Keratinocyte (primary cell): Measurements from ENCODE around the gene ACAP3. TPM values are rescaled to one million over a fixed set of nuclear protein-coding genes. Genes with fewer than 3 reads are reported as not detected.

Source experiments
- DNase-seq: peaks from one replicate; pipeline ENCODE4 v3.0.0-alpha.2; 2011; ENCODE audit warnings: low read depth, missing footprints, low spot score
- FAIRE-seq: peaks from 2 replicates; lab custom pipeline; 2011; peaks lifted over from hg19 to GRCh38; lab: Jason Lieb, UNC
- H2AFZ ChIP-seq: 2 replicates; pipeline ENCODE4 v1.6.0; 2012; ENCODE audit warnings: low read length, control low read depth, inconsistent platforms; ENCODE audit not compliant: control insufficient read depth
- H3K27ac ChIP-seq: 2 replicates; pipeline ENCODE4 v1.5.1; 2011; ENCODE audit warnings: low read length; ENCODE audit not compliant: control insufficient read depth, insufficient read depth
- H3K27me3 ChIP-seq: 3 replicates; pipeline ENCODE4 v1.6.0; 2011; ENCODE audit warnings: low read length; ENCODE audit not compliant: control insufficient read depth, insufficient read depth; ENCODE audit errors: extremely low read depth
- H3K36me3 ChIP-seq, 2 experiments: 2 replicates in 1 of 2; 3 replicates in 1 of 2; pipeline ENCODE4 v1.5.1; 2011; ENCODE audit warnings: low read length in 2 of 2, mild to moderate bottlenecking in 1 of 2; ENCODE audit not compliant: control insufficient read depth in 2 of 2, insufficient read depth in 2 of 2; ENCODE audit errors: extremely low read depth in 1 of 2
- H3K4me1 ChIP-seq: 3 replicates; pipeline ENCODE4 v1.5.1; 2011; ENCODE audit warnings: low read length; ENCODE audit not compliant: control insufficient read depth, insufficient read depth; ENCODE audit errors: extremely low read depth
- H3K4me2 ChIP-seq: 3 replicates; pipeline ENCODE4 v1.6.0; 2011; ENCODE audit warnings: low read depth, low read length; ENCODE audit not compliant: control insufficient read depth, insufficient read depth; ENCODE audit errors: extremely low read depth
- H3K4me3 ChIP-seq, 3 experiments: fragments of 200-600 bp in 1 of 3; sonication (generic) in 1 of 3; 2 replicates in 2 of 3; 3 replicates in 1 of 3; pipeline ENCODE4 v1.5.1; 2011 to 2016; ENCODE audit warnings: low read length in 3 of 3, mild to moderate bottlenecking in 3 of 3, control low read depth in 2 of 3, inconsistent platforms in 1 of 3, low read depth in 1 of 3, mixed read lengths in 1 of 3, mixed run types in 1 of 3, moderate library complexity in 1 of 3; ENCODE audit not compliant: control insufficient read depth in 2 of 3, insufficient read depth in 2 of 3; ENCODE audit errors: extremely low read depth in 1 of 3
- H3K79me2 ChIP-seq: 2 replicates; pipeline ENCODE4 v1.6.0; 2012; ENCODE audit warnings: low read length; ENCODE audit not compliant: control insufficient read depth, insufficient read depth
- H3K9ac ChIP-seq: 3 replicates; pipeline ENCODE4 v1.6.0; 2011; ENCODE audit warnings: low read length; ENCODE audit not compliant: control insufficient read depth, insufficient read depth; ENCODE audit errors: extremely low read depth
- H3K9me1 ChIP-seq: 3 replicates; pipeline ENCODE4 v1.6.0; 2011; ENCODE audit warnings: low read length; ENCODE audit not compliant: control insufficient read depth, insufficient read depth; ENCODE audit errors: extremely low read depth
- H3K9me3 ChIP-seq: 2 replicates; pipeline ENCODE4 v1.5.1; 2012; ENCODE audit warnings: low read depth, low read length; ENCODE audit not compliant: control insufficient read depth
- H4K20me1 ChIP-seq: 3 replicates; pipeline ENCODE4 v1.6.0; 2011; ENCODE audit warnings: low read length; ENCODE audit not compliant: control insufficient read depth, insufficient read depth; ENCODE audit errors: extremely low read depth
- CTCF ChIP-seq, 3 experiments: IDR thresholded peaks in 1 of 3; conservative IDR thresholded peaks in 1 of 3; optimal IDR thresholded peaks in 1 of 3; 2 replicates in 2 of 3; 3 replicates in 1 of 3; pipeline versions ENCODE3 to v1.5.1; 2011; ENCODE audit warnings: low read length in 3 of 3, mild to moderate bottlenecking in 3 of 3, moderate library complexity in 2 of 3, control low read depth in 1 of 3, inconsistent platforms in 1 of 3; ENCODE audit not compliant: insufficient read depth in 2 of 3; ENCODE audit errors: extremely low read depth in 1 of 3
- EZH2 ChIP-seq: IDR thresholded peaks from one replicate; pipeline ENCODE4 v1.6.1; 2012; ENCODE audit warnings: inconsistent platforms, mild to moderate bottlenecking, low read length, moderate library complexity
- dilution Hi-C: fragments of 300-500 bp; cut with MboI; formaldehyde crosslinking; loops from one replicate; pipeline ENCODE4 v1.7.0; 2020; ENCODE audit warnings: low sequenced_read_pairs; ENCODE audit not compliant: extremely low pct_ligation_motif_present
- polyA plus RNA-seq, 5 experiments: library from polyadenylated mRNA; depleted of rRNA in 3 of 5; stranded (reverse) in 3 of 5; stranded (forward) in 1 of 5; unstranded in 1 of 5; fragments of >200 nt; gene quantifications; 1 replicate in 1 of 5; 2 replicates in 3 of 5; 3 replicates in 1 of 5; pipeline versions ENCODE4 v1.2.1 to v1.2.3, GENCODE V29; 2011 to 2012; ENCODE audit warnings: missing spikeins in 2 of 5, low read depth in 1 of 5, low replicate concordance in 1 of 5

ACAP3 gene
- polyA plus RNA-seq, 1 donor (not counting 4 experiments of a cell fraction or from before 2014, with no cell fraction given): 17.4 TPM

- H2AFZ ChIP-seq: no peak overlapping the region
- H3K9me1 ChIP-seq: peaks cover 7% of the 10 kb centered on the region
- H3K4me3 ChIP-seq: peak overlapping the region in 1 of 3 experiments; percentile 63
- H3K79me2 ChIP-seq: peaks cover 36% of the 10 kb centered on the region
- peaks cover 19% of the 10 kb centered on the region for H4K20me1 ChIP-seq
- H3K27ac ChIP-seq: no peak overlapping the region
- dilution Hi-C loops: no loop called here
- H3K36me3 ChIP-seq: peaks cover 6 to 8% of the 10 kb centered on the region in 2 experiments
- H3K9ac ChIP-seq: no peak overlapping the region
- DNase-seq (no peak), FAIRE-seq (no peak)
- no peaks in the 10 kb centered on the region for H3K27me3 ChIP-seq
- H3K4me2 ChIP-seq: peak overlapping the region; percentile 74
- H3K4me1 ChIP-seq: peaks cover 31% of the 10 kb centered on the region
- no peaks in the 10 kb centered on the region for H3K9me3 ChIP-seq
- TF ChIP-seq EZH2 (no peak), CTCF (optimal IDR thresholded peaks at IDR 0.05 in 1 of 3, IDR thresholded peaks at IDR 0.05 in 1 of 3, conservative IDR thresholded peaks at IDR 0.05 in 1 of 3; ENCODE audit: extremely low read depth in 1 of 3, insufficient read depth in 2 of 3, low read length in 3 of 3) (no peak)
Observed at GRCh38 chr1:1274931-1275431, 32.7 kb downstream of the ACAP3 start.

GRCh38 chr1:1274299-1274930, 33.3 kb downstream of the ACAP3 start:
- Histone ChIP-seq H3K27me3 (no peaks in the 10 kb centered on the region), H2AFZ (peak overlapping the region; percentile 76), H3K9ac (peak overlapping the region; percentile 63), H4K20me1 (peaks cover 19% of the 10 kb centered on the region), H3K9me3 (no peaks in the 10 kb centered on the region), H3K4me3 (peak overlapping the region; percentile 63 to 73 (median 64)), H3K36me3 (peaks cover 7 to 12% of the 10 kb centered on the region in 2 experiments), H3K4me1 (peaks cover 31% of the 10 kb centered on the region), H3K79me2 (peaks cover 41% of the 10 kb centered on the region), H3K4me2 (peak overlapping the region; percentile 74), H3K9me1 (peaks cover 7% of the 10 kb centered on the region), H3K27ac (peak overlapping the region; percentile 31)
- dilution Hi-C loops: no loop called here
- FAIRE-seq (no peak), DNase-seq (no peak)
- TF ChIP-seq CTCF (optimal IDR thresholded peaks at IDR 0.05 in 1 of 3, IDR thresholded peaks at IDR 0.05 in 1 of 3, conservative IDR thresholded peaks at IDR 0.05 in 1 of 3; ENCODE audit: extremely low read depth in 1 of 3, insufficient read depth in 2 of 3, low read length in 3 of 3): no peak
- no peak for TF ChIP-seq EZH2
